ENCODE data around the gene COL12A1.
"Not testable (repeated sequence)": the region's sequence is repeated elsewhere in the genome, so short reads cannot be mapped to it uniquely, and the experiment has no call there.

The COL12A1 gene

GRCh38 chr6:75211920-75212590 lies 6.2 kb upstream of the COL12A1 start:
- DNase-seq = no peak

GRCh38 chr6:75210885-75211739 lies 5.3 kb upstream of the COL12A1 start:
- peak; percentile 67 for DNase-seq

- no peak for DNase-seq
Observed at GRCh38 chr6:75209184-75209723, 3.4 kb upstream of the COL12A1 start.

- DNase-seq = peak; percentile 82
Observed at GRCh38 chr6:75208298-75209183, 2.7 kb upstream of the COL12A1 start.

GRCh38 chr6:75206576-75207342 lies 906 bp upstream of the COL12A1 start:
- no peak for DNase-seq

- peak; percentile 10 for DNase-seq
Observed at GRCh38 chr6:75204959-75205775, 686 bp downstream of the COL12A1 start.

GRCh38 chr6:75204217-75204958 lies 1.5 kb downstream of the COL12A1 start:
- peak; percentile 33 for DNase-seq

- DNase-seq = no peak
Observed at GRCh38 chr6:75203721-75204120, 2.1 kb downstream of the COL12A1 start.

- no peak for DNase-seq
Observed at GRCh38 chr6:75202676-75203131, 3.1 kb downstream of the COL12A1 start.

- no peak for DNase-seq
Observed at GRCh38 chr6:75201901-75202672, 3.8 kb downstream of the COL12A1 start.

GRCh38 chr6:75201021-75201420 lies 4.8 kb downstream of the COL12A1 start:
- DNase-seq = no peak

- DNase-seq = no peak
Observed at GRCh38 chr6:75199889-75200288, 6.0 kb downstream of the COL12A1 start.

- no peak for DNase-seq
Observed at GRCh38 chr6:75196081-75196687, 9.7 kb downstream of the COL12A1 start.

- no peak for DNase-seq
Observed at GRCh38 chr6:75188221-75188925, 17.5 kb downstream of the COL12A1 start.

GRCh38 chr6:75186581-75186980 lies 19.3 kb downstream of the COL12A1 start:
- not testable (repeated sequence) for DNase-seq

GRCh38 chr6:75183099-75183541 lies 22.7 kb downstream of the COL12A1 start:
- no peak for DNase-seq

- no peak for DNase-seq
Observed at GRCh38 chr6:75180864-75181263, 25.0 kb downstream of the COL12A1 start.

- no peak for DNase-seq
Observed at GRCh38 chr6:75178757-75179156, 27.1 kb downstream of the COL12A1 start.
